Activated T-cell treated with anti-CD3 and anti-CD28 coated beads for 48 hours (primary cell): Measurements from ENCODE around the gene GPRIN2.
"Not testable (repeated sequence)": the region's sequence is repeated elsewhere in the genome, so short reads cannot be mapped to it uniquely, and the experiment has no call there.

Experiments used
- DNase-seq: peaks from one replicate; pipeline ENCODE4 v3.0.0-alpha.2; 2020; ENCODE audit warnings: low read depth

GPRIN2 gene

GRCh38 chr10:46556515-46557318, at the start of gene GPRIN2:
Gene GPRIN2, minus strand, starts transcription at chr10:46556658. Its CDS starts 5,922 bp downstream, at chr10:46550736.
- no peak for DNase-seq

DNA sequence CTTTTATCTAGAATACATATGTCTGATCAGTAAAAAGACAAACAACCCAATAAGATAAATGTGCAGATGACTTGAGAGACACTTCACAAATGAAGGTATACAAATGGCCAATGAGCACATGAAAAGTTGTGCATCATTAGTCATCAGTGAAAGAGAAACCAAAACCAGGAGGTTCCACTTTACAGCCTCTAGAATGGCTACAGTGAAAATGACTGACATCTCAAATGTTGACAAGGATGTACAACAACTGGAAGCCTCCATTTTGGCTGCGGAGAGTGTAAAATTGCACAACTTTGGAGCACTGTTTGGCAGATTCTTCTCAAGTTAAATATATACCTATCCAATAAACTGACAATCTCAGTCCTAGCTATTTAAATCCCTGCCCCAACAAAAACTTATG, 44.1 kb upstream of the GPRIN2 start:
- not testable (repeated sequence) for DNase-seq

DNA sequence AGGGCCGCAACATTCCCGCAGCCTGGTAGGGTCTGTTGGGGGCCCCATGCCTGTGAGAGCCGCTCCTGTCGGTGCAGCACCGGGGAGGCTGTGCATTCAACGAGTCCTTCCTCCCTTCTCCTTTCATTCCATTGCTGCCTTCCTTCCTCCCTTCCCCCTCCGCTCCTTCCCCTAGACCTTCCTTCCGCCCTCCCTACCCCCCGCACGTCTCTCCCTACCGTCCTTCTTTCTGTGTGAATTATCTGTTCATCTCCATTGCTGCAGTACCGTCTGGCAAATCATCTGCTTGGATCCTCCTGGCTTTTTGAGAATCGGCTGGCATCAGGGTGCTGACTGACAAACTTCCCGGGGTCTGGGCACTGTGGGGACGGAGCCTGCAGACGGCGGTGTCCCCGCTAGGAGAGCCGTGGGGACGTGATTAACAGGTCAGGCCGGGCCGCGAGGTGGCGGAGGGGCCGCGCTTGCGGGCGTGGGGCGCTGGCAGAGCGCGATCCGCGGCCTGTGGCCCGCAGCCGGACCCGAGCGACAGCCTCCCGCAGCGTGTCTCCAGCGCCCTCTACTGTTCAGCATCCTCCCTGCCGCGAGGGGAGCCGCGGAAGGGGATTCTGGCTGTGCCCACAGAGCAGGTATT, 41.3 kb upstream of the GPRIN2 start:
- DNase-seq, result not testable (repeated sequence)

GRCh38 chr10:46596570-46596969, 40.1 kb upstream of the GPRIN2 start:
- DNase-seq, result not testable (repeated sequence)

- not testable (repeated sequence) for DNase-seq
Observed at GRCh38 chr10:46594453-46595063, 38.1 kb upstream of the GPRIN2 start.

- DNase-seq, result not testable (repeated sequence)
Observed at GRCh38 chr10:46593307-46593706, 36.8 kb upstream of the GPRIN2 start.

DNA sequence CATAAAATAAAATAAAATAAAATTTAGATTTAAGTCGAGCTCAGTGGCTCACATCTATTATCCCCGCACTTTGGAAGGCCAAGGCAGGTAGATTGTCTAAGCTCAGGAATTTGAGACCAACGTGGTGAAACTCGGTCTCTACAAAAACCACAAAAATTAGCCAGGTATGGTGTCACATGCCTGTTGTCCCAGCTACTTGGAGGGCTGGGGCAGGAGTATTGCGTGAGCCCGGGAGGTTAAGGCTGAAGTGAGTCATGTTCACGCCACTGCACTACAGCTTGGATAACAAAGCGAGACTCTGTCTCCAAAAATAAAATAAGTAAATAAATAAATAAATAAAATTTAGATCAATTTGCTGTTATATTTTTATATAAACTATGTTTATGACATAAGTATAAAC, 34.6 kb upstream of the GPRIN2 start:
- not testable (repeated sequence) for DNase-seq

DNA sequence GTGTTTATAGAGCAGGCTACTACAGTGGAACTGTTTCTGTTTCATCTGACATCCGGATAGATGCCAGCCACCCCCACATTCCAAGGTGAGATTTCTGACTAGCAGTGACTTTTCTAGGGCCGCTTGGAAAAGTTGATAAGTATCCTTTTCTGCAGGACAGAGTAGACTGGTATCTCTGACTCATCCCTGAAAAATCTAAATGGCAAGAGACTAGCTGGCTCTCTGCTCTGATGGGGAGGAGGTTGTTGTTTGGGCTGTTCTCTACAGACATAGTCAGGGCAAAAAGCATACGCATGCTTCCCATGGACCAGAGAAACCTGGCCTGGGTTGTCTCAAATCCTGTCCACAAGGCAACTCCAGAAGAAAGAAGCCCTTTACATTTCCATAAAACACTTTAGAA, 33.1 kb upstream of the GPRIN2 start:
- not testable (repeated sequence) for DNase-seq

- not testable (repeated sequence) for DNase-seq
Observed at GRCh38 chr10:46588221-46588620, 31.8 kb upstream of the GPRIN2 start.

DNA sequence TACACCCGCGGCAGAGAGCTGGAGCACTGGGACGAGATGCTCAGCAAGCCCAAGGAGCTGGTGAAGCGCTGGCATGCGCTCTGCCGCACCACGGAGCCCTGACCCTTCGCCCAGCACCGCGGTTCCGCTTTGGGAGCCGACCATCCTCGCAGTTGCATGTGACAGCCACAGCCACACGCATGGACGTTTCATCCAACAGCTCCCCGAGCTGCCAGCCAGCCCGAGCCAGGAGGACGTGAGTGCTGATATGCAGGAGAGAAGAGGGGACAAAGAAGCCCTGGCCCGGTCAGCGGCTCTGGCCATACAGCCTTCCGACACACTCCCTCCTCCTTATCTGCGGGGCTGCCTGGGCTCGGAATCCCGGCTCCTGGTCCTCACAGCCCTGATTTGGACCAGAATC, 31.1 kb upstream of the GPRIN2 start:
- DNase-seq, result not testable (repeated sequence)

GRCh38 chr10:46585246-46585645, 28.8 kb upstream of the GPRIN2 start:
- not testable (repeated sequence) for DNase-seq

DNA sequence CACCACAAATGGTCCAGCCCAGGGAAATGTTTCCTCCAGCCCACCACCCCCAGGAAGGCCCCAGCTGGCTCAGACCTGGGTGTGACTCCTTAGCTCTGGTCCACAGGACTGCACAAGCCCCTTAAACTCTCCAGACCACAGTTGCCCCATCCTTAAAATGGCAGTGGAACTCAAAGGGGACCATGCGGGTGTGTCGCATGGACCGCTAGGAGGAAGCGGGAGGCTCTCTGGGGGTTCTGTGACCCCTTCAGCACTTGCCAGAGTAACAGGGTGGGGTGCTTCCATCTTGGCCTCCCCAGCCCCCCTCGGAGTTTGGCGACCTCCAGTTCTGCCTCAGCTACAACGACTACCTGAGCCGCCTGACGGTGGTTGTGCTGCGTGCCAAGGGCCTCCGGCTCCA, 27.7 kb upstream of the GPRIN2 start:
- not testable (repeated sequence) for DNase-seq

DNA sequence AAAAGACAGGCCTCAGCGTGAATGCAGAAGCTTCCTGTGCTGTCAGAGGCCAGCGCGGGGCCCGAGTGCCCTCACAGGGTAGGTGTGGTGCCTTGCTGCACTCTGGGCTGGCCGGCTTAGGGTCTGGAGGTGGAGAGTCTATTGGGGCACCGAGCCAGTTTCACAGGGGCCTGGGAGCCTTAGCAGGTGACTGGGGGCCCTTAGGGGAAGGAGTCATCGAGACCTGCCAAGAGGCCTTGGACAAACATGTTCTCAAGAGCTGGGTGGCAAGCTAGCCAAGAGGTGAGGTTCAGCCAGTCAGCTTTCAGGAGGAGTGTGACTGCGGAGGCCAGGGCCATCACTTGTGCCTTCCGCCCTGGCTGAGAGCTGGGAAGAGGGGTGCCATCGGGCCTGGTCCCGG, 26.1 kb upstream of the GPRIN2 start:
- not testable (repeated sequence) for DNase-seq

GRCh38 chr10:46581997-46582396, 25.5 kb upstream of the GPRIN2 start:
- DNase-seq, result not testable (repeated sequence)

- DNase-seq, result not testable (repeated sequence)
Observed at GRCh38 chr10:46579378-46579777, 22.9 kb upstream of the GPRIN2 start.

DNA sequence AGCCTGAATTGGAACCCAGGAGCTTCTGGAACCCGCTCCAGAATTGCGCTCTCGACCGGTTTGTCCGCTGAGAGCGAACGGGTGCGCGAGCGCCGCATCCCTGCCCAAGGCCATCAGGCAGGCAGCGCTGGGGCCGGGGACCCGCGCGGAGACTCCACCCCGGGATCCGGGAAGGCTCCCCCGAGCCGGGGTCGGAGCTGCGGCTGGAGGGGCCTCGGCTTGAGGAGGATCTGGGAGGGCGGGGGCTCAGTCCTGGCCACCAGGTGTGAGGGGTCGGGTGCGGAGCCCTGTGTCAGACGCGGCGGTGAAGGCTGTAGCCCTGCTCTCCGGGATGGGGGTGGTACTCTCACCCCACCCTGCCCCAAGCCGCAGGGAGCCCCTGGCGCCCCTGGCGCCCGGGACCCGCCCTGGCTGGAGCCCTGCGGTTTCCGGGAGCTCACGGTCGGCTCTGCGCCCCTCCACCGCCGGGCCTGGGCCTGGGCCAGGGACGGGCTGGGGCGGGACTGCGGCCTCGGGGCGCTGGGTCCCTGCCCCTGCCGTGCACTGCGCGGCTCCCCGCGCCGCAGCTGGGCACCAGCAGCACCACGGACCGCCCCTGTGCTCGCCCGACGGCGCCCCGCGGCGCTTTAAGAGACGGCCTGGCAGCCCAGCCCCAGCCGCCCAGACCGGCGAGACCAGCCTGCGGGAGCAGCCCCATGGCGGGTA, 22.2 kb upstream of the GPRIN2 start, which contains the start of gene SYT15:
TSS of gene SYT15 (plus strand) at position 655 of the 705 bp plus-strand sequence. CDS start at position 696, 41 bp downstream.
- not testable (repeated sequence) for DNase-seq

- not testable (repeated sequence) for DNase-seq
Observed at GRCh38 chr10:46577624-46578473, 21.4 kb upstream of the GPRIN2 start.

GRCh38 chr10:46573884-46574283, 17.4 kb upstream of the GPRIN2 start:
- DNase-seq, result not testable (repeated sequence)

- not testable (repeated sequence) for DNase-seq
Observed at GRCh38 chr10:46573314-46573713, 16.9 kb upstream of the GPRIN2 start.

GRCh38 chr10:46572765-46573164, 16.3 kb upstream of the GPRIN2 start:
- DNase-seq, result not testable (repeated sequence)

DNA sequence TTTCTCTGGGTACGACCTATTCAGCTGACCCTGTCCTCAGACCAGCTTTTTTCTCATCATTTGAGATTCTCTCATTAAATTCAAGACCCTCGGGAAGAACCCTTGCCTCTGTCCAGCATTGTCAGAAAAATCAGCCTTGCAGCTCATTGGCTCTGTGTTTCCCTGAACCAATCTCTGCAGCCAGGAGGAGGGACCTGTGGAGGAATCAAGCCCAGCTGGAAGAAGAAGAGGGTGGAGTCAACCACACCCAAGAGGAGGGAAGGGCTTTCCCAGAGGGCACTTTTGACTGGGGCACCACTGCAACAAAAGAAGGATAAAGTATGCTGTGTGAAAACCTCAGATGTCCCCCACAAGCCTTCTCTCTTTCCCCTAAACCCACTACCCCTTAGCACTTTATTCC, 14.2 kb upstream of the GPRIN2 start:
- DNase-seq, result not testable (repeated sequence)
